NCI-H2107 (cell line): ENCODE measurements around the gene SIPA1L3.

Experiments
- DNase-seq: peaks from one replicate; lab custom pipeline; 2025; lab: John Stamatoyannopoulos, UW

SIPA1L3 gene

DNA sequence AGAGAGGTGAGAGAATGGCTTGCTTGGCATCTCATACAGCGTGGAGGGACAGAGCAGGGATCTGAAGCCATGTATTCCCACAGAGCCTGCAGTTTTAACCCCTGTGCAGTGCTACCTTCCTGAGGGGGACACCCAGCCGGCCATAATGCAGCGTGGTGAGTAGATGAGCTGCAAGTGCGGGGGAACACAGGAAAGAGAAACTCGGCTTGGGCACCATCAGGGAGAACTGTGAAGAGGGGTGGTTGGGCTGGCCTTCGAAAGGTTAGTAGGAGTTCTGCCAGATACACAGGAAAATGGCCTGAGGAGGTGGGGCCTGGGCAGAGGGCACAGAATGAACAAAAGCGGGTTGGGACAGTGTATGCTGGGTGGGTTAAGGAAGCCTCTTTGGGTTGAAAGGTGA is 88.3 kb downstream of the SIPA1L3 start:
- DNase-seq, result no peak

DNA sequence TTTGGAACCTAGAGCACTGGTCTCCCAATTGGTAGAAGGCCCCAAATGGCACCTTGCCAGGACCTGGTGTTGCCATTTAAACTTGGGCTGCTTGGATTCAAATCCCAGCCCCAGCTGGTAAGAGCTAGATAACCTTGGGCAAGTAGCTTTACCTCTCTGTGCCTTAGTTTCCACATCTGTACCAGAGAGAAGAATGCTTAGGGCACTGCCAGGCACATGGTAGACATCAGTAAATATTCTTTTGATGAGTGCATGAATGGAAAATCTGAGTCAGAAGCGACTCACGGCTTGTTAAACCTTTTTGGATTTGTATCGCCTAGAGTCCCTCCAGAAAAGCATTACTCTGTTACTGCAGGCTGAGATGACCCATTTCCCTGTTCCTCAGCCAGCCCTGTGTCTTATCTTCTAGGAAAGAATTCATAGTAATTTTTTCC is 90.9 kb downstream of the SIPA1L3 start:
- no peak for DNase-seq

DNA sequence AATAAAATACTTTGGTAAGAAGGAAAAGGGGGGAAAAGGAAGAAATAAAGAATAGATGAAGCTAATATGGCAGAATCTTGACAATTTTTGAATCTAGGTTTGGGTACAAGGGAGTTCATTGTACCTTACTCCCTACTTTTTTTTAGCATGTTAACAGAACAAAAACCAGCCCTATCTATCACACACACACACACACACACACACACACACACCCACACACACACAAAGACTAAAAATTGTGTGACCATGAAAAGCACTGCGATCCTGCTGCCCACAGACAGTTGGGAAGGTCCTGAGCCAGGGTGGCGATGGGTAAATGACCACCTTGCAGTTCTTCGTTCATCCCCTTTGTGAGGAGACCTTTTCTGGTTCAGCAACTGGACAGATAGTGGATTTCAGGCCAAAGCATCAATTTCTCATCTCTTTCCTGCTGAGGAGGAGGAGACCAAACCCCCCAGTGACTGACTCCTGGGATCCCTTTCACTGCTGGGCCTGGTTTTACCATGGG is 91.8 kb downstream of the SIPA1L3 start:
- DNase-seq, result no peak

DNA sequence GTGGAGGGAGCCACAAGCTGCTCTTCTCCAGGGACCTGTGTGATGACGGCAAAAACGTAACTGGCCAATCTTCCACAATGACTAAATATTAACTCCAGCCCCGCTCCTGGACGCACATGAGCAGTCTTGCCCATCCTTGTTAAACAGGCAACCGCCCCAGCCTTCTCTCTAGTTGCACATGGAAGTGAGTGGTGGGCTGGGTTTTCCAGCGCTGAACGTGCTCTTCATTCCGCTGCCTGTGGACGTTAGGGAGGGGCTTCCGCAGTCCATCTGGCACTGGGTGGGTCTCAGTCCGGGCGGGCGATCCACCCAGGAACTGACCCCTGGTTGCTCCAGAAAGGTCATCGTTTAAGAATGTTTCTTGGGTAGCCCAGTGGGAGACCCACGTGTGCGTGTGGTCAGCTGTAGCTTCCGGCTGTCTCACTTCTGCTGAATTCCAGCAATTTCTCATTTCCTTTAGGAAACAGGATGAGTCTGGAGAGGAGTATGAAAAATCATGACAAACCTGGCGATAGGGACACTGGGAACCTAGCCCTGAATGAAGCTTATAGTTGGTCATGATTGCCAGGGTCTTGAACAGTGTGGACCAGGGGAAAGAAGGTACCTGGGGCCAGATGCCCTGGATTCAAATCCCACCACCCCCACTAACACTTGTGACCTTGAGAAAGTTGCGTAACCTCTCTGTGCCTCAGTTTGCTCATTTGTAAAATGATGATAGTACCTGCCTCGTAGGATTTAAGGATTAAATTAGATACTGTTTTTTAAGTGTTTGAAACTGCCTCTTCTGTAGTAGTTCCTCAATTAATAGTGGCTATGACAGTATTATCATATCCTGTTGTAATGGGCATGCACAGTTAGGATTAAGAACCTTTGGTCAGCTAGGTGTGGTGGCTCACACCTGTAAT is 92.6 kb downstream of the SIPA1L3 start:
- DNase-seq, result no peak

DNA sequence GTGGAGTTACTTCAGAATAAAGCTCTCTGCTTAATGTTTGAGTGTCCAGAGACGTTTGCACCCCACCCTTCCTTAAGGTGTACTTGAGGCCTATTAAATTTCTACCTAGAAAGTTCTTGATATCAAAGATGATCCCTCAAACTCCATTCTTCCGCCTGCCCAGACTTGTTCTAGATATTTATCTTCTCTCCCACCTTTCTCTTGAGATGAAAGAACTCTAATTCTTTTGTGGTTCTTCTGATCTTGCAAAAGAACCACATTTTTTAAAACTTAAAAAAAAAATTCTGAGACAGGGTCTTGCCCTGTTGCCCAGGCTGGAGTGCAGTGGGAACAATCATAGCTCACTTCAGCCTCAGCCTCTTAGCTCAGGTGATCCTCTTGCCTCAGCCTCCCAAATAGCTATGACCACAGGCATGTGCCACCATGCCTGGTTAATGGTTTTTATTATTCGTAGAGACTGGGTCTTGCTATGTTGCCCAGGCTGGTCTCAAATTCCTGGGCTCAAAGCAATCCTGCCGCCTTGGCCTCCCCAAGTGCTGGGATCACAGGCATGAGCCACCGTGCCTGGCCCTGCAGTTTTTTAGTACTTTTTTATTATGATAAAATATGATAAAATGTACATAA is 94.3 kb downstream of the SIPA1L3 start:
- DNase-seq, result no peak

DNA sequence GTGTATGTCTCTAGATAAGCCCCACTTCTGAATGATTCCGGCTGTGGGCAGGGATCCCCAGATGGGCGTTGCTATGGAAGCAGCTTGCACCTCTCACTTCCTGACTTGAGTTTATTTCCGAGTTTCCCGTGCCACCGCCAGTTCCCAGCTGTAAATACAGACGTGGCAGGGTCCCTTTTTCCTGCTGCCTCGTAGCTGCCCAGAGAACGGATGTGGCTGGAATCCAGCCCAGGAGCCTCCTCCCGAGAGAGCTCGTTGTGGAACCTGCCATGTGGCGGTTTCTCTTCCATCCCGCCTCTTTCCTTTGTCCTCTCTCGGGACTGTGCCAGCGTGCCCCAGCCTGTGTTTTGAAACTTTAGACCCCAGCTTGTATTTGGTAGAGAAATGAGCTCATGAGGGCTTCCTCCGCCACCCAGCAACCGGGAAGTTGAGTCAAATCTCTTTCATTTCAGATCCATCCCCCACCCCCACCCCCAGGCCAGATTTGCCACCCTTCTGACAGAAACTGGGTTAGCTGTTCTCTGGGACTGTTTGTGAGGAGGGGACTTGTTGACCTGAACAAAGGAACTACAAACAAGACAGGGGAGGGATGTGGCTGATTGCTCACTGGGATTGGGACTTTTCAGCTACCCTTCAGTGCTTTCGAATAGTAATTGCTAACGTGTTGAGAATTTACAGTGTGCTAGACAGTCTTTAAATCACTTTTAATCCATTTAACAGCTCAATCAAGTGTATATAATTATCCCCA is 96.6 kb downstream of the SIPA1L3 start:
- DNase-seq, result peak; percentile 89

DNA sequence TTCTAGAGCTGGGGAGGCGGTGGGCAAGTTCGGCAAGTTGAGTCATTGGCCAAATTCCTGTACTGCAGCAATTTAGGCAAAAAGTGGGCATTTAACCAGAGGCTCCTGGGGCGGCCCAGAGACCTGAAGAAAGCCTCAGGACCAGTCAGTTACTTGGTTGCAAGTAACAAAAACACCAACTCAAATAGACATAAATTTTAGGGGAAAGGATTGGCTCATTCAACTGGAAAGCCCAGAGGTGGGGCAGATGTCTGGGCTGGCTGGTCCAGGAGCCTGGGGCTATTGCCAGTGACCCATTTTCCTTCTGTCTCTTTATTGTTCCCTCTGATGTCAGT is 97.1 kb downstream of the SIPA1L3 start:
- no peak for DNase-seq

DNA sequence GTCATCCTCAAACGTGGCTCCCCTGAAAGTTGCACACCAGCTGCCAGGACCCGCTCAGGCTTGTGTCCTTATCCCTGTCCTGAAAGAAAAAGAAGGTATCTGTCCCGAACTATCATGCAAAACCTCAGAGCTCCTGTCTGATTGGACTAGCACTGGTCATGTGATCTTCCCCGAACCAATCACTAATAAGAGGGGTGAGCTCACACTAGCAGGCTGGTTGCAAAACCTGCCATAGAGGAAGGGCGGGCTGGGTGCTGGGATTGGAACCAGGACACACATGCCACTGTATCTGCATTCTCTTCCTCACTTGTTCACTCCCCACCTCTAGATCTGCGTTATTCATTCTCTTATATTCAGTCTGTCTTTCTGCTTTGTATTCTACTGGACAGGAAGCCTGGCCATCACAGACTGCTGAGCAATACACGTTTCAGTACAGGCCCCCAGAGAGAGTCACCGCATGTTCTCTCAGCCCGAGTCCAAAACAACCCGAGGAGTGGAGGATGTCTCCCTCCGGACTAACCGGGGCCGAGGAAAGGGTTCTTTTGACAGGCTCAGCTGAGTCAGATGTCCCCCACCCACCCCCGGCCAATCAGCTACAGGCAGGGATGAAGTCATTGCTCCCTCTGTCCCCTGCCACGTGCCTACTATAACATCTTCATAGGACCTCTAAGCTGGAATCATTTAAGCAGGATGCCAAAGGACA is 97.7 kb downstream of the SIPA1L3 start:
- DNase-seq, result peak; percentile 61

DNA sequence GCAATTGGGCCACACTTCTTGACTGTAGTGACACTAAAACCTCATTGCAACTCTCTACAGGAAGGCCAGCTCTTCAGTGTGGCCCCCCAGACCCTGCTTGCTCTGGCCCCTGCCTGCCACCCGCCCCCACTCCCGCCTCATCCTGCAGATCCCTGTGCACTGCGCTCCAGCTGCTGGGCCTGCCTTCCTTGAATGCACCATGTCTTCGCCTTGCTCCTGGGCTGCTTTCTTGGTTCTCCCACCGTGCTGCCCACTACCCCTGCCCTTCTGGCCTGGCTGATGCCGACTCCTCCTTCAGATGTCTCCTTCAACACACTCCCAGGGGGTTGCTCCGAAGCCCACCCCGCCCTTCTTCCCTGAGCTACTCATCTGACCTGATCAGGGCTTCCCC is 98.2 kb downstream of the SIPA1L3 start:
- no peak for DNase-seq

DNA sequence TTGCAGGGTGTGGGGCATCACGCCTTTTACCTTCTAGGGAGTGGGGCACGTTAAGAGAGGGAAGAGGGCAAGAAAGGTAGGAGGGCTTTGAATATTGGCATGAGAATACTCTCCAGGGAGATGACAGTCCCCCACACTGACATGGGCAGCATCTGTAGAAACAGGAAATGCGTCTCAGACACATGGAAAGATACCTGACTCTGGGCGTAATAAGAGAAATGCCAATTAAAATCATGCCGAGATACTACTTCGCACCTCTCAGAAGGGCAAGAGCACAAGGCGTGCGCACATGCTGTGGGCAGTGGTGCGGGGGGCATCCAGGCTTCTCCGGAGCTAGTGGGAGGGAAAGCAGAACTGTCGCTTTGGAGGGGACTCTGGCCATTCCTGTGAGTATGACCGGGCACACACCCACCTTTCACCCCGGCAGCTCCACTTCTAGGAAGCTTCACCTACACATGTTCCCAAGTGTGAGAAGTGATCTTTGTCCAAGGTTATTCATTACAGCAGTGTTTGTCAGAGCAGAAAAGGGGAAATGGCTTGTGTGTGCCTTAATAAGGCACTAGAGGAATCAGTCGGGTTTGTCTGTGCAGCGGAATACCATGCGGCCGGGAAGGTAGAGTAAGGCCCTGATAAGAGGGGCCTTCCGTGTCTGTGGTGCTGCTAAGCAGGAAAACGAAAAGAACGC is 99.5 kb downstream of the SIPA1L3 start:
- no peak for DNase-seq

DNA sequence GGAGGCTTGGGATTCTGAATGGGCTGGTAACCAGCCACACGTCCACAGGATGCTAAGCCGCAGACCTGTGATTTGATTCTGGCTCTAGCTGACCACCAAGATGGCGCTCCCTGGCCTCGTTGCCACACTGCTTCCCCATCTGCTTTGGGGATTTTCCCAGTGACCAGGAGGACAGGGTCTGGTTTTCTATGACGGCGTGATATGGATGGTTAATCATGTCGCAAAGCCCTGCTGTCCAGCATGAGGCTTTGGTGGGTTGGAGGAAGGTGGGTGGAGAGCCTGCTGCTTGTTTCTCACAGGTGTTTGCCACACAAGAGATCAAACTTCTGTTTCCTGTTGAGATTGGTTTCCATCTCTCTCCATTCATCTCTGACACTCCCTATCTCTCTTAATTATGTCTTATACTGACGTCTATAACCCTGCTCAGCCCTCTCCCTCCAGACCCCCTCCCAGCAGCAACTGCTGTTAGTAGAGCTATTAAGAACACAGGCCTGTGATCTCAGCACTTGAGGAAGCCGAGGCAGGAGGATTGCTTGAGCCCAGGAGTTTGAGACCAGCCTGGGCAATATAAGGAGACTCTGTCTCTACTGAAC is 102.7 kb downstream of the SIPA1L3 start:
- DNase-seq, result no peak

DNA sequence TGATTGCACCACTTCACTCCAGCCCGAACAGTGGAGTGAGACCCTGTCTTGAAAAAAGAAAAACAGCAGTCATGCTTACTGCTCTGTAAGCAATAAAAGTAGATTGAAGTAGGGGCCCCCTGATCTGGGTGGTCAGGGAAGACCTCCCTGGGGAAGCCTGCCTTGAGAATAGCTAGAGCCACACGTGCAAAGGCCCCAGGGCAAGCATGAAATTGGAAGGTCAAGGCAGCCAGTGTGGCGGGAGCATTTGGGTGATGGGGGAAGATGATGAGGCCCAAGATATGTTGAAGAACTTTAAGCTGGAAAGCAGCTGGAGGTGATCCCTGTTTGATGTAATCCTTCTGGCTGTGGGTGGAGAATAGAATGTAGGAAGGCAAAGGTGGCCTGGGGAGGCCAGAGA is 104.4 kb downstream of the SIPA1L3 start:
- DNase-seq, result no peak

DNA sequence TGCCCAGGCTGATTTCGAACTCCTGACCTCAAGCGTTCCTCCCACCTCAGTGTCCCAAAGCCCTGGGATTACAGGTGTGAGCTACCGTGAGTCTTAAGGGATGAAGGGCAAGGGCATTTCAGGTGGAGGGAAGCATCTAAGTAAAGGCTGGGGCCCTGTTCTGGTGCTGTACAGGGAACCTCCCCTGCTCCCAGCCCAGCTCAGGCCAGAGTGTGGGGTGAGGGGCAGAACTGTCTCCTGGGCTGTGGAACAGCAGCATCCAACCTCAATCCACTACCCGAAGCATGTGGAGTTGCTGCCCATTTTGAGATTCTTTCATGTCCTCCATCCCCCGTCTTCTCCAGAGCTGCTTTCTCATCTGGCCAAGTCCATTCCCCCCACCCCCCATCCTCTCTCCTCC is 105.3 kb downstream of the SIPA1L3 start:
- no peak for DNase-seq

DNA sequence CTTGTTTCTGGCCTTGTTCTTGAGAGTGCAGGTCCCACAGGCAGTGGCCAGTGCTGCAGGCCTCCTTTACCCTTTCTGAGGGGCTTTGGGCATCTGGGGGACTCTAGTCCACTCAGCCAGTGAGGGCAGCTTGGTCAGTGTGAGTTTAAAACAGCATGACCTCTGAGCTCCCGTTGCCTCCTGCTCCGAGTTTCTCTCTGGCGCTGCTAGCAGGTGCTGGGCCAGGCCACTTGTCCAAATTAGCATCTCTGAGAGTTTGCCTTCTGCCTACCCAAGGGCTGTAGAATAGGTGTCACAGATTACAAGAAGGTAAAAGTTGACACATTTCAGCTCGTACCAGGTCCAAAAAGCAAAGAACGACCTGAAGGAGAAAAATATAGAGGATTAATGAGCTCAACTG is 105.9 kb downstream of the SIPA1L3 start:
- DNase-seq, result no peak

DNA sequence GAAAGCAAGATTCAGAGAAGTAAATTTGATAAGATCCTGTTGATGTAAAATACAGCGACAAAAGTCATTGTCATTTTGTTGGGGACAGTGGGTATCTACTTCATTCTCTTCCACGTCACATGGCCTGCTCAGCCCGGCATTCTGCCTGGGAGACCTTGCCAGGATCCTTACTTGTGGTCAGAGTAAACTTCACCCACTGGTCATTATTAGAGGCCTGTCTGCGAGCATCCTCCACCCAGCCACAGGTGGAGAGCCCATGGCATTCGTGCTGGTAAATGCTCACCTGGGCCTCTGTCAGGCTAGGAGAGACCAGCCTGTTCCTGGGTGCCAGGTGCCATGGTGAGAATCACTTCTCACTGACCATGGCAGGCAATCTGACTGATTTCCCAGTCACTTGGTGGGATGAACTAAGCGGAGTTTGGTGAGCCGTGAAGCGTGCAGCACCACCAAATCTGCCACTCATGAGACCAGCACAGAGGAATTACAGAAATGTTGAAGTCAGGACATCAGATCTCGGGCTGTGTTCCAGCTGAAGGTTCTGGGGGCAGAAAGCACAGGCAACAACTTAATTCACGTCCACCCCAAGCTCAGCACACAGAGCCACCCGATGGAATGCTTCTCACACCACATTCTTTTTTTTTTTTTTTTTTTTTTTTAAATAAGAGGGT is 107.0 kb downstream of the SIPA1L3 start:
- DNase-seq, result no peak

DNA sequence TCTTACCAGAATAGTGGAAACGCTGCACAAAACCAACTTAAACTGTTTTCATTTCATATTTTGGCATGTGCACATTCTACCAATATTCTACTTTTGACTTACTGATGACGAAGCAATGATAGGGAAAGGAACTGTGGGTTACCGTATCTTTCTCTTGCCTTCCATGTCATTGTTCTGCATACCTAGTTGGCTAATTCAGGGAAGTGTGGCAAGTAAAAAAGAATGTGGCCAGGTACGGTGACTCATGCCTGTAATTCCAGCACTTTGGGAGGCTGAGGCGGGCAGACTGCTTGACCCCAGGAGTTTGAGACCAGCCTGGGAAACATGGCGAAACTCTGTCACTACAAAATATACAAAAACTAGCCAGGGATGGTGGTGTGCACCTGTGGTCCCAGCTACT is 108.2 kb downstream of the SIPA1L3 start:
- DNase-seq, result no peak

DNA sequence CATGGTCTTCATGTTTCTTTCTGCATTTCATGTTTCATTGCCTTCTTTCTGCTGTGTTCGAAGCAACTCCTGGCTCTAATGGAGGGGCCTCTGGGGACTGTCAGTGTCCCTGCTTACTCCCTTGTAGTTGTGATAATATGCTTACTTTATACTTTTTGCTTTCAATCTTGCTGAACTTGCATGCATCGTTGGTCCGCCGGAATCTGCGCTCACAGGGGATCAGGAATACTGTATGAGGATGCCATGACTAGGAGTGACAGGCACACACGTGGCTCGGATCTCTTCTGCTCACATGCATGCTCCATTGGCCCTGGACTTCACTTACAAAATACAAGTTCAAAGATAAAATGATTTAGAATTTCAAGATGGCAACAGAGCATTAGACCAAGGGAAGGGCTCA is 108.8 kb downstream of the SIPA1L3 start:
- DNase-seq, result no peak

DNA sequence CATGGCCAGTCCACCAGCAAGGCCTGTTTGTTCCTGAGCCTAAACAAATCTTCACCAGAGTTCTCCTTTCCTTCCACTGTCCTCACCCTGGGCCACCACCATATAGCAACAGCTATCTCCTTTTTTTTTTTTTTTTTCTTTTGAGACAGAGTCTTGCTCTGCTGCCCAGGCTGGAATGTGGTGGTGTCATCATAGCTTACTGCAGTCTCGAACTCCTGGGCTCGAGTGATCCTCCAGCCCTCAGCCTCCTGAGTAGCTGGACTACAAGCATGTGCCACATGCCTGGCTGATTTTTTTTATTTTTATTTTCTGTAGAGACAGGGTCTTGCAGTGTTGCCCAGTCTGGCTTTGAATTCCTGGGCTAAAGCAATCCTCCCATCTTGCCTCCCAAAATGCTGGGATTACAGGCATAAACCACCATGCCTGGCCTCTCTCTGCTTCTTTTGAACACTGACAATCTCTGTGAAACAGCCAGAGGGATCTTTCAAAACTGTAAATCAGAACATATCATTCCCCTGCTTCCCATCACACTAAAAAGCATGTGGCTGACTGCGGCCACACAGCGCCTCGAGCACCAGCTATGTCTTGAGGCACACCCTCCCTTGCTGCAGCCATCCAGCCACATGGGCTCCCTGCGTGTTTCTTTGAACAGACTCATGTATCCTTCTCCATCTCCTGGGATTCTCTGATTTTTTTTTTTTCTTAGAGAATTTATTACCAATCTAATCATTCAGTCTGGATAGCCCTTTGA is 110.6 kb downstream of the SIPA1L3 start:
- DNase-seq, result no peak

DNA sequence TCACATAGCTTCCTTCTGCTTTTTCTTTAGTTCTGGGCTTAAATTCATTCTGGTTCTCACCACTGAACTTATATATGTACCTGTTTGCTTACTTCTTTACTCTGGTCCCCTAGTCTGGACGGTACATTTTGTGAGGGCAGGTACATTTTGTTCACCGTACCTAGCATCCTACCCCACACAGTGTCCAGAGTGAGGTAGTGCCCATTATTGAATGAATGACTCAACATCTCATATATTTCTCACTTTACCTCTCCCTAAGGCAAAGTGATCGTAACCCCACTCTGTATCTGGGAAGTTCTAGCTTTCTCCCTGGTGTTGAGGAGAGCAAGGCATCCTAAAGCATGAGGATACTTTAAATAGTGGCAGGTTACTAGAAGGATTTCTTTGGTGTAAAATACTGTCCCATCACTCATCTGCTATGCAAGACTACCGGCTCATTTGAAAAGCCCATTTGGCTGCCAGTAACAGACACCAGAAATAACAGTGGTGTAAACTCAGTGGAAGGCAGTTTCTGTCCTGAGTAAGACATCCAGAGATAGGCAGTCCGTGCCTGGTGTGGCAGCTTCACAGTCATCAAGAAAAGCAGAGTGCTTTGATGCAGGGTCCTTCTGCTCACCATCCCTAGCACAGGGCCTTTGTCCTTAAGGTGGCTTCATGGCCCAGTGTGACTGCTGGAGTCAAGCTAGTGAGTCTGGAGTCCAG is 111.8 kb downstream of the SIPA1L3 start:
- no peak for DNase-seq
